ENCODE results near the gene PHF20. TPM values are rescaled to one million over a fixed set of nuclear protein-coding genes. Genes with fewer than 3 reads are reported as not detected.

PHF20 gene
- total RNA-seq, 4 donors from 2014 or later = 13.6 to 33.2 (median 16.6) TPM

- Histone ChIP-seq H3K4me1 (peaks cover 0 to 66% (median 20%) of the 10 kb centered on the region in 3 donors), H3K27ac (no peak overlapping the region), H3K9me3 (no peaks in the 10 kb centered on the region), H3K27me3 (no peaks in the 10 kb centered on the region), H3K36me3 (peaks cover 23 to 100% (median 56%) of the 10 kb centered on the region in 3 donors), H3K4me3 (no peak overlapping the region)
- TF ChIP-seq, protein P1, sequence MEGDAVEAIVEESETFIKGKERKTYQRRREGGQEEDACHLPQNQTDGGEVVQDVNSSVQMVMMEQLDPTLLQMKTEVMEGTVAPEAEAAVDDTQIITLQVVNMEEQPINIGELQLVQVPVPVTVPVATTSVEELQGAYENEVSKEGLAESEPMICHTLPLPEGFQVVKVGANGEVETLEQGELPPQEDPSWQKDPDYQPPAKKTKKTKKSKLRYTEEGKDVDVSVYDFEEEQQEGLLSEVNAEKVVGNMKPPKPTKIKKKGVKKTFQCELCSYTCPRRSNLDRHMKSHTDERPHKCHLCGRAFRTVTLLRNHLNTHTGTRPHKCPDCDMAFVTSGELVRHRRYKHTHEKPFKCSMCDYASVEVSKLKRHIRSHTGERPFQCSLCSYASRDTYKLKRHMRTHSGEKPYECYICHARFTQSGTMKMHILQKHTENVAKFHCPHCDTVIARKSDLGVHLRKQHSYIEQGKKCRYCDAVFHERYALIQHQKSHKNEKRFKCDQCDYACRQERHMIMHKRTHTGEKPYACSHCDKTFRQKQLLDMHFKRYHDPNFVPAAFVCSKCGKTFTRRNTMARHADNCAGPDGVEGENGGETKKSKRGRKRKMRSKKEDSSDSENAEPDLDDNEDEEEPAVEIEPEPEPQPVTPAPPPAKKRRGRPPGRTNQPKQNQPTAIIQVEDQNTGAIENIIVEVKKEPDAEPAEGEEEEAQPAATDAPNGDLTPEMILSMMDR (IDR thresholded peaks at IDR 0.05) = no peak
- TF ChIP-seq POLR2A (IDR thresholded peaks at IDR 0.05) = no peak
- DNase-seq = no peak
- intact Hi-C loops (cut with DNase I) = no loop called here
- WGBS, 2 donors = 69 to 74% methylated on average over 7 of the region's 7 CpGs
Observed at GRCh38 chr20:35729283-35729807, 42.5 kb upstream of the PHF20 start.

DNA sequence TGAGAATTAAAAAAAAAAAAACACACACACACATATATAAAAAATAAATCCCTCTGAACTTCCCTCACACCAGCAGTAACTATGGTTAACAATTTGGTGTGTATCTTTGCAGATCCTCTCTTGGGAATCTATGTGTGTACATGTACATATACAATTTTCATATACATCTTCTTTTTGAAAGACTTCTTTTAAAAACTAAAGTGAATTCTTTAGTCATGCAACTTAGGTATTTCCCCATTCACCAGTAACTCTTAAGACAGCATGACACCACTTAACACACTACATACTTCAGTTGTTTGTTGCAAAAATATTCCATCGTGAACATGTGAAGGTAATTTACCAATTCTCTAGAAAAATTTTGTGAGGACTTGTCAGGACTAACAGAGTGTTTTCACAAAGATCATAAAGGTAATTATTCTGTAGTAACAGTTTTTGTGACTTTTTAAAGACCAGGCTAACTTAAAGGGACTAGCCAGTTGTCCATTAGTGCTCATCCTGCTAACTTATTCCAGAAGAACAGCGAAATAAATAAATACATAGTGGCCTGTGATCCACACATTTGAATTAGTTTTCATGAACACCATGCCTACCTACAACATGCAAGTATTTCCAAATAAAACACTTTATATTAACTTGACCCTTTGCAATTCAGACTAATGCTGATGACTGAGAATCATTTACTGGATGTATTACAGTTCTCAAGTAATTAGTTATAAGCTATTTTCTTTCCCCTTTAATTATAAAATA, 41.8 kb upstream of the PHF20 start:
- H3K27ac ChIP-seq = peak overlapping the region in 2 of 4 donors; percentile 34 to 36
- peaks cover 23 to 100% (median 58%) of the 10 kb centered on the region in 3 donors for H3K36me3 ChIP-seq
- no peak for DNase-seq
- TF ChIP-seq, protein P1 (IDR thresholded peaks at IDR 0.05) = no peak
- no peak for TF ChIP-seq POLR2A (IDR thresholded peaks at IDR 0.05)
- no peaks in the 10 kb centered on the region for H3K9me3 ChIP-seq
- intact Hi-C loops (cut with DNase I) = no loop called here
- 58 to 76% methylated on average over 2 of the region's 2 CpGs for WGBS, 2 donors
- peak overlapping the region in 1 of 4 donors; percentile 4 for H3K4me3 ChIP-seq
- H3K27me3 ChIP-seq = no peaks in the 10 kb centered on the region
- H3K4me1 ChIP-seq = peaks cover 0 to 70% (median 26%) of the 10 kb centered on the region in 3 donors

- 46 to 48% methylated on average over 4 of the region's 4 CpGs for WGBS, 2 donors
- Histone ChIP-seq H3K4me1 (peaks cover 0 to 75% (median 31%) of the 10 kb centered on the region in 3 donors), H3K9me3 (no peaks in the 10 kb centered on the region), H3K27me3 (no peaks in the 10 kb centered on the region), H3K27ac (peak overlapping the region in 2 of 4 donors; percentile 34 to 36), H3K36me3 (peaks cover 20 to 100% (median 56%) of the 10 kb centered on the region in 3 donors), H3K4me3 (no peak overlapping the region)
- intact Hi-C loops (cut with DNase I) = no loop called here
- TF ChIP-seq, protein P1 (IDR thresholded peaks at IDR 0.05) = no peak
- no peak for TF ChIP-seq POLR2A (IDR thresholded peaks at IDR 0.05)
- DNase-seq = no peak
Observed at GRCh38 chr20:35730583-35731468, 41.0 kb upstream of the PHF20 start.

DNA sequence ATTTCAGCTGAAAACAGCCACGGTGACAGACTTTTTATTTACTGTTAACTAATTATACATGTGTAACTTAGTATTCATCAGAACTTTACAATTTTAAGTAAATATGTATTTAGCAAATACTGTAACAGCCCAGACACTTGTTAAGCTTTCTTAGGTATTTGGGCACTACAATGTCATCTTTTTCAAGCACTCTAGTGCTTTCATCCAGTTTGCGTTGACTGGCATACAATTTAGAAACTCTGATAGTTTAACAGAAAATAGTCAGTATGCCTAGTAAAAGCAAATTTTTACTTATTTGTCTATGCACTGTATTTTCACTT, 40.4 kb upstream of the PHF20 start:
- no peak for TF ChIP-seq POLR2A (IDR thresholded peaks at IDR 0.05)
- TF ChIP-seq, protein P1 (IDR thresholded peaks at IDR 0.05) = no peak
- 55 to 61% methylated on average over 2 of the region's 2 CpGs for WGBS, 2 donors
- H3K9me3 ChIP-seq = no peaks in the 10 kb centered on the region
- H3K4me1 ChIP-seq = peaks cover 0 to 81% (median 37%) of the 10 kb centered on the region in 3 donors
- no peaks in the 10 kb centered on the region for H3K27me3 ChIP-seq
- H3K27ac ChIP-seq = peak overlapping the region in 2 of 4 donors; percentile 34 to 36
- H3K4me3 ChIP-seq = no peak overlapping the region
- DNase-seq = no peak
- H3K36me3 ChIP-seq = peaks cover 14 to 100% (median 52%) of the 10 kb centered on the region in 3 donors
- intact Hi-C loops (cut with DNase I) = no loop called here

Measured in esophagus squamous epithelium (tissue), 5 donors.